PFSK-1 (cell line): Measurements from ENCODE around the gene TADA1.

Experiments used
- TAF1 ChIP-seq: IDR thresholded peaks from 2 replicates; pipeline ENCODE4 v1.6.1; 2012; ENCODE audit warnings: low read length, control low read depth, borderline replicate concordance; ENCODE audit not compliant: insufficient read depth
- TF ChIP-seq, protein P1 (sequence below), 2 experiments: IDR thresholded peaks; 2 replicates each; pipeline versions ENCODE4 v1.6.1 to v1.8.0; 2011 to 2012; ENCODE audit warnings: low read depth in 2 of 2, low read length in 2 of 2, control low read depth in 1 of 2, inconsistent platforms in 1 of 2, mild to moderate bottlenecking in 1 of 2, moderate library complexity in 1 of 2; ENCODE audit not compliant: insufficient read depth in 1 of 2

DNA sequence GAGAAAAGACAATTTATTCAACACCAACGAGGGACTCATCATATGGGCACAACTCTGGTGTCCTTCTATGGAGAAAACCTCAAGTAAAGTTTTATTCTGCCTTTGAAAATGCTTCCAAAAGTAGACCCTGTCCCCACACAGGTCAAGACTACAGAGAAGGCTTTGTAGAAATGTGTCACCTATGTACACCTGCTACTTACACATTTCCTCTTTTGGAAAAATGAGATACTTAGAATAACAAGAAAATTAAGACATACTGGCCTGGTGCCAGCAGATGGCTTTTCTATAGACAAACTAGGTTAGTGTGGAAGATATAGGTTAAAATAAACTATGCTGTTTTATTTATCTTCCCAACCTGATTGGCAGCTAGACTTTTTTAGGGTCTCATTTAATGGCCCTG is 23.1 kb downstream of the TADA1 start:
- TF ChIP-seq TAF1: no peak
- TF ChIP-seq, protein P1, sequence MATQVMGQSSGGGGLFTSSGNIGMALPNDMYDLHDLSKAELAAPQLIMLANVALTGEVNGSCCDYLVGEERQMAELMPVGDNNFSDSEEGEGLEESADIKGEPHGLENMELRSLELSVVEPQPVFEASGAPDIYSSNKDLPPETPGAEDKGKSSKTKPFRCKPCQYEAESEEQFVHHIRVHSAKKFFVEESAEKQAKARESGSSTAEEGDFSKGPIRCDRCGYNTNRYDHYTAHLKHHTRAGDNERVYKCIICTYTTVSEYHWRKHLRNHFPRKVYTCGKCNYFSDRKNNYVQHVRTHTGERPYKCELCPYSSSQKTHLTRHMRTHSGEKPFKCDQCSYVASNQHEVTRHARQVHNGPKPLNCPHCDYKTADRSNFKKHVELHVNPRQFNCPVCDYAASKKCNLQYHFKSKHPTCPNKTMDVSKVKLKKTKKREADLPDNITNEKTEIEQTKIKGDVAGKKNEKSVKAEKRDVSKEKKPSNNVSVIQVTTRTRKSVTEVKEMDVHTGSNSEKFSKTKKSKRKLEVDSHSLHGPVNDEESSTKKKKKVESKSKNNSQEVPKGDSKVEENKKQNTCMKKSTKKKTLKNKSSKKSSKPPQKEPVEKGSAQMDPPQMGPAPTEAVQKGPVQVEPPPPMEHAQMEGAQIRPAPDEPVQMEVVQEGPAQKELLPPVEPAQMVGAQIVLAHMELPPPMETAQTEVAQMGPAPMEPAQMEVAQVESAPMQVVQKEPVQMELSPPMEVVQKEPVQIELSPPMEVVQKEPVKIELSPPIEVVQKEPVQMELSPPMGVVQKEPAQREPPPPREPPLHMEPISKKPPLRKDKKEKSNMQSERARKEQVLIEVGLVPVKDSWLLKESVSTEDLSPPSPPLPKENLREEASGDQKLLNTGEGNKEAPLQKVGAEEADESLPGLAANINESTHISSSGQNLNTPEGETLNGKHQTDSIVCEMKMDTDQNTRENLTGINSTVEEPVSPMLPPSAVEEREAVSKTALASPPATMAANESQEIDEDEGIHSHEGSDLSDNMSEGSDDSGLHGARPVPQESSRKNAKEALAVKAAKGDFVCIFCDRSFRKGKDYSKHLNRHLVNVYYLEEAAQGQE (IDR thresholded peaks at IDR 0.05; ENCODE audit: insufficient read depth in 1 of 2, low read depth in 2 of 2, low read length in 2 of 2): no peak
